HCT116 (cell line): Measurements from ENCODE around the gene USP17L25. TPM values are rescaled to one million over a fixed set of nuclear protein-coding genes. Genes with fewer than 3 reads are reported as not detected.
"Not testable (repeated sequence)": the region's sequence is repeated elsewhere in the genome, so short reads cannot be mapped to it uniquely, and the experiment has no call there.

Experiments used
- ATAC-seq: fragments of 200-7000 bp; cut with Tn5 transposase; 2 replicates; pipeline ENCODE4 v1.9.1; 2020; ENCODE audit warnings: mild to moderate bottlenecking, moderate library complexity
- Bru-seq: library from RNA; stranded (reverse); fragments of 400-500 nt; gene quantifications from one replicate; lab custom pipeline; 2021; lab: Mats Ljungman, UMichigan
- BruChase-seq, 2 experiments: library from RNA; stranded (reverse); fragments of 400-500 nt; gene quantifications; one replicate each; lab custom pipeline; 2021; lab: Mats Ljungman, UMichigan
- BruUV-seq: library from RNA; stranded (reverse); fragments of 400-500 nt; replicated peaks from 2 replicates; lab custom pipeline; 2021; lab: Mats Ljungman, UMichigan
- CTCF ChIA-PET: fragments of 300-600 bp; sonication (Branson Sonifier 250); formaldehyde crosslinking; loops from one replicate; lab custom pipeline; 2021; ENCODE audit warnings: antibody characterized with exemption; lab: Charles Lee
- POLR2A ChIA-PET: fragments of 300-600, 350-600 bp; sonication (Branson Sonifier 250); formaldehyde crosslinking; loops from one replicate; lab custom pipeline; 2021; ENCODE audit warnings: antibody characterized with exemption; lab: Charles Lee
- RAD21 ChIA-PET, 2 experiments: fragments of 300-600 bp; sonication (Branson Sonifier 250); formaldehyde crosslinking; loops; one replicate each; lab custom pipeline; 2023; ENCODE audit warnings: low total read pairs in 2 of 2; ENCODE audit not compliant: uncharacterized antibody in 2 of 2, unreplicated experiment in 2 of 2, low non-redundant PET in 1 of 2; lab: Charles Lee
- DNase-seq: peaks from one replicate; pipeline ENCODE4 v3.0.0-alpha.2; 2010; ENCODE audit warnings: low read depth, low spot score
- H2AFZ ChIP-seq: fragments of 200-600 bp; shearing (Covaris generic), sonication (generic); 2 replicates; pipeline ENCODE4 v1.6.1; 2017; ENCODE audit warnings: low read depth, mixed run types, mixed read lengths, antibody characterized with exemption, low read length; ENCODE audit not compliant: poor library complexity, severe bottlenecking
- H3K27ac ChIP-seq: 2 replicates; pipeline ENCODE4 v1.5.1; 2012; ENCODE audit warnings: low read depth, low read length
- H3K27me3 ChIP-seq: fragments of 200-600 bp; sonication (generic); 2 replicates; pipeline ENCODE4 v1.6.1; 2016; ENCODE audit warnings: mixed run types, low read length, mixed read lengths; ENCODE audit not compliant: insufficient read depth
- H3K36me3 ChIP-seq, 2 experiments: fragments of 200-500 bp in 1 of 2; fragments of 200-600 bp in 1 of 2; sonication (Bioruptor generic) in 1 of 2; sonication (generic) in 1 of 2; 2 replicates each; pipeline versions ENCODE4 v1.5.1 to v1.6.1; 2014 to 2016; ENCODE audit warnings: low read length in 2 of 2, inconsistent platforms in 1 of 2, mixed read lengths in 1 of 2, mixed run types in 1 of 2; ENCODE audit not compliant: insufficient read depth in 2 of 2, control insufficient read depth in 1 of 2
- H3K4me1 ChIP-seq, 2 experiments: fragments of 200-600 bp in 1 of 2; sonication (generic) in 1 of 2; 2 replicates each; pipeline versions ENCODE4 v1.5.1 to v1.6.1; 2012 to 2017; ENCODE audit warnings: low read length in 2 of 2, inconsistent platforms in 1 of 2, mild to moderate bottlenecking in 1 of 2, mixed read lengths in 1 of 2, mixed run types in 1 of 2, moderate library complexity in 1 of 2; ENCODE audit not compliant: insufficient read depth in 2 of 2, control insufficient read depth in 1 of 2
- H3K4me2 ChIP-seq: fragments of 200-600 bp; sonication (generic); 2 replicates; pipeline ENCODE4 v1.6.1; 2017; ENCODE audit warnings: mixed run types, low read length, mixed read lengths
- H3K4me3 ChIP-seq, 2 experiments: fragments of 200-600 bp in 1 of 2; sonication (generic) in 1 of 2; replicated peaks in 1 of 2; 2 replicates each; pipeline ENCODE4 v1.5.1; 2011 to 2016; ENCODE audit warnings: low read length in 2 of 2, control low read depth in 1 of 2, low read depth in 1 of 2, mild to moderate bottlenecking in 1 of 2, mixed read lengths in 1 of 2, mixed run types in 1 of 2
- H3K79me2 ChIP-seq: fragments of 200-600 bp; sonication (generic); 2 replicates; pipeline ENCODE4 v1.6.1; 2017; ENCODE audit warnings: mild to moderate bottlenecking, mixed run types, low read length, moderate library complexity, mixed read lengths; ENCODE audit not compliant: insufficient read depth
- H3K9ac ChIP-seq: fragments of 200-600 bp; sonication (generic); 2 replicates; pipeline ENCODE4 v1.6.1; 2016; ENCODE audit warnings: low read length, mixed read lengths
- H3K9me2 ChIP-seq: fragments of 200-600 bp; sonication (generic), shearing (Covaris generic); 2 replicates; pipeline ENCODE4 v1.6.1; 2017; ENCODE audit warnings: mixed run types, mild to moderate bottlenecking, moderate library complexity; ENCODE audit not compliant: insufficient read depth
- H3K9me3 ChIP-seq, 2 experiments: fragments of 200-500 bp in 1 of 2; fragments of 200-600 bp in 1 of 2; sonication (Bioruptor generic) in 1 of 2; sonication (generic) in 1 of 2; 2 replicates each; pipeline ENCODE4 v1.6.1; 2014 to 2017; ENCODE audit warnings: low read length in 2 of 2, mixed read lengths in 2 of 2, inconsistent platforms in 1 of 2, low read depth in 1 of 2, mild to moderate bottlenecking in 1 of 2, mixed run types in 1 of 2, moderate library complexity in 1 of 2; ENCODE audit not compliant: control insufficient read depth in 1 of 2, insufficient read depth in 1 of 2
- H4K20me1 ChIP-seq: fragments of 200-600 bp; sonication (generic), shearing (Covaris generic); 2 replicates; pipeline ENCODE4 v1.6.1; 2017; ENCODE audit warnings: mixed run types, mild to moderate bottlenecking, moderate library complexity; ENCODE audit not compliant: insufficient read depth
- intact Hi-C: fragments of 100-400 bp; cut with micrococcal nuclease; formaldehyde crosslinking; loops from 2 replicates; pipeline ENCODE4 v1.10.0; 2022
- long read RNA-seq: library from polyadenylated mRNA; unstranded; transcript quantifications from one replicate; pipeline ENCODE4 v2.0.0, GENCODE V29; 2021; ENCODE audit not compliant: unreplicated experiment
- polyA plus RNA-seq: library from polyadenylated mRNA; unstranded; fragments of >200 nt; gene quantifications from 2 replicates; pipeline ENCODE4 v1.2.1, GENCODE V29; 2012; ENCODE audit warnings: missing spikeins
- total RNA-seq: library from RNA; stranded (reverse); gene quantifications from one replicate; pipeline ENCODE4 v1.2.1, GENCODE V29; 2021; ENCODE audit not compliant: unreplicated experiment

The USP17L25 gene, protein sequence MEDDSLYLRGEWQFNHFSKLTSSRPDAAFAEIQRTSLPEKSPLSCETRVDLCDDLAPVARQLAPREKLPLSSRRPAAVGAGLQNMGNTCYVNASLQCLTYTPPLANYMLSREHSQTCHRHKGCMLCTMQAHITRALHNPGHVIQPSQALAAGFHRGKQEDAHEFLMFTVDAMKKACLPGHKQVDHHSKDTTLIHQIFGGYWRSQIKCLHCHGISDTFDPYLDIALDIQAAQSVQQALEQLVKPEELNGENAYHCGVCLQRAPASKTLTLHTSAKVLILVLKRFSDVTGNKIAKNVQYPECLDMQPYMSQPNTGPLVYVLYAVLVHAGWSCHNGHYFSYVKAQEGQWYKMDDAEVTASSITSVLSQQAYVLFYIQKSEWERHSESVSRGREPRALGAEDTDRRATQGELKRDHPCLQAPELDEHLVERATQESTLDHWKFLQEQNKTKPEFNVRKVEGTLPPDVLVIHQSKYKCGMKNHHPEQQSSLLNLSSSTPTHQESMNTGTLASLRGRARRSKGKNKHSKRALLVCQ
- not detected for total RNA-seq
- polyA plus RNA-seq, result not detected in 2 replicates
- Bru-seq, nascent RNA, result not detected
- not detected for BruChase-seq, experiment 1, labeled RNA remaining after a 6-hour chase
- BruChase-seq, experiment 2, labeled RNA remaining after a 2-hour chase, result not detected
- long read RNA-seq, result 0 reads

DNA sequence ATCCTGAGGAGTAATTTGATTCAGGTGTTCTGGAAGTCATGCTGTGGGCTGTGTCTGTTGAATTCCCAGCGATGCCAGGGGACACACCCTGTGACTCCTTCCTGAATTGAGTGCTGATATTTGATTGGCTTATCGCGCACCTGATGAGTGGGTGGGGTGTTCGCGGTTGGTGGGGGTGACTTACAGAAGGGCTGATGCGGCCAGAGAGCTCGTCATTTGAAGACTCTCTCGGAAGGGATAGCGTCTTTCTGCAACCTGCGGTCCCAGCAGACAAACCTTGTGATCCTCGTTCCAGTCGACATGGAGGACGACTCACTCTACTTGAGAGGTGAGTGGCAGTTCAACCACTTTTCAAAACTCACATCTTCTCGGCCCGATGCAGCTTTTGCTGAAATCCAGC, at the start of gene USP17L25:
Gene USP17L25 (plus strand): TSS at position 301 of the 400 bp plus-strand sequence. CDS start 0 bp downstream, at position 301.
- H3K9me3 ChIP-seq, H3K27me3 ChIP-seq, H3K27ac ChIP-seq, H3K36me3 ChIP-seq, ATAC-seq, H3K9ac ChIP-seq, H4K20me1 ChIP-seq, H3K4me2 ChIP-seq, CTCF ChIA-PET, RAD21 ChIA-PET, BruUV-seq, DNase-seq, H3K79me2 ChIP-seq, POLR2A ChIA-PET, H2AFZ ChIP-seq, H3K4me1 ChIP-seq, H3K4me3 ChIP-seq, intact Hi-C loops, H3K9me2 ChIP-seq: not testable (repeated sequence)

DNA sequence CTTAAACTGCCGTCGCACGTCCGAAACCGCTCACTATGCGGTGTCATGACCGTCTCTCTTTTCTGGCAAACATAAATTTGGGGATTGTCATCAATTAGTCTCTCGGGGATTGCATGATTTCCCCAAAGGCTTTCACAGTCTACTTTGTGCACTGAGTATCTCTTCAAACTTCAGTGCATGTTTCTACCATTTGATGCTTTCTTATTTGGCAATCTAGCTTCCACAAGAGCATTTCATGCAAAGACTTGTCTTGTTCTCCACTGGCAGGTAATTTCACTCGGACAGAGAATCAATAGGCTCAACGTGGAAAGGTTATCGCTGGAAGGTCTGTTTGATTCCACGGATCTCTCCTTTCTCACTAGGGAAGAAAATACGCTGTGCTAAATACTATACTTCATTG, 5.5 kb upstream of the USP17L25 start:
- RAD21 ChIA-PET, DNase-seq, H3K4me3 ChIP-seq, H3K9ac ChIP-seq, H3K4me2 ChIP-seq, H3K4me1 ChIP-seq, BruUV-seq, H3K27ac ChIP-seq, POLR2A ChIA-PET, CTCF ChIA-PET, H3K9me2 ChIP-seq, H3K36me3 ChIP-seq, H3K27me3 ChIP-seq, intact Hi-C loops, H4K20me1 ChIP-seq, H3K9me3 ChIP-seq, H2AFZ ChIP-seq, H3K79me2 ChIP-seq, ATAC-seq: not testable (repeated sequence)

DNA sequence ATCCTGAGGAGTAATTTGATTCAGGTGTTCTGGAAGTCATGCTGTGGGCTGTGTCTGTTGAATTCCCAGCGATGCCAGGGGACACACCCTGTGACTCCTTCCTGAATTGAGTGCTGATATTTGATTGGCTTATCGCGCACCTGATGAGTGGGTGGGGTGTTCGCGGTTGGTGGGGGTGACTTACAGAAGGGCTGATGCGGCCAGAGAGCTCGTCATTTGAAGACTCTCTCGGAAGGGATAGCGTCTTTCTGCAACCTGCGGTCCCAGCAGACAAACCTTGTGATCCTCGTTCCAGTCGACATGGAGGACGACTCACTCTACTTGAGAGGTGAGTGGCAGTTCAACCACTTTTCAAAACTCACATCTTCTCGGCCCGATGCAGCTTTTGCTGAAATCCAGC, 4.8 kb upstream of the USP17L25 start, which contains the start of gene USP17L24:
Gene USP17L24 (plus strand): TSS at position 301 of the 400 bp plus-strand sequence. CDS start 0 bp downstream, at position 301.
- POLR2A ChIA-PET, H3K79me2 ChIP-seq, H3K27me3 ChIP-seq, intact Hi-C loops, H4K20me1 ChIP-seq, H3K9me3 ChIP-seq, H3K4me1 ChIP-seq, DNase-seq, ATAC-seq, RAD21 ChIA-PET, BruUV-seq, H3K27ac ChIP-seq, H3K4me2 ChIP-seq, H3K36me3 ChIP-seq, H3K9me2 ChIP-seq, CTCF ChIA-PET, H2AFZ ChIP-seq, H3K4me3 ChIP-seq, H3K9ac ChIP-seq: not testable (repeated sequence)

DNA sequence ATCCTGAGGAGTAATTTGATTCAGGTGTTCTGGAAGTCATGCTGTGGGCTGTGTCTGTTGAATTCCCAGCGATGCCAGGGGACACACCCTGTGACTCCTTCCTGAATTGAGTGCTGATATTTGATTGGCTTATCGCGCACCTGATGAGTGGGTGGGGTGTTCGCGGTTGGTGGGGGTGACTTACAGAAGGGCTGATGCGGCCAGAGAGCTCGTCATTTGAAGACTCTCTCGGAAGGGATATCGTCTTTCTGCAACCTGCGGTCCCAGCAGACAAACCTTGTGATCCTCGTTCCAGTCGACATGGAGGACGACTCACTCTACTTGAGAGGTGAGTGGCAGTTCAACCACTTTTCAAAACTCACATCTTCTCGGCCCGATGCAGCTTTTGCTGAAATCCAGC, 4.6 kb downstream of the USP17L25 start, which contains the start of gene USP17L26:
Gene USP17L26 (plus strand): TSS at position 301 of the 400 bp plus-strand sequence. CDS start 0 bp downstream, at position 301.
- H4K20me1 ChIP-seq, intact Hi-C loops, H3K4me2 ChIP-seq, H3K36me3 ChIP-seq, H3K9ac ChIP-seq, H3K9me3 ChIP-seq, POLR2A ChIA-PET, ATAC-seq, H3K27ac ChIP-seq, RAD21 ChIA-PET, H3K4me3 ChIP-seq, H2AFZ ChIP-seq, CTCF ChIA-PET, H3K9me2 ChIP-seq, H3K79me2 ChIP-seq, H3K4me1 ChIP-seq, DNase-seq, BruUV-seq, H3K27me3 ChIP-seq: not testable (repeated sequence)
